Lung (tissue), 12 donors: ENCODE results near the gene STAB1. TPM values are rescaled to one million over a fixed set of nuclear protein-coding genes. Genes with fewer than 3 reads are reported as not detected.
A peak's percentile ranks its signal among the peaks of the same experiment; 100 is the strongest.

Source experiments
- ATAC-seq: fragments of 200-7000 bp; cut with Tn5 transposase; one replicate; pipeline ENCODE4 v1.9.1; 2020; ENCODE audit warnings: moderate number of reproducible peaks; ENCODE audit not compliant: insufficient read depth, low FRiP score
- DNase-seq, 3 donors: peaks; one replicate each; pipeline ENCODE4 v3.0.0-alpha.2; 2013 to 2017
- H3K27ac ChIP-seq, 2 donors: one replicate each; pipeline ENCODE4 v1.5.1; 2013; ENCODE audit warnings: mild to moderate bottlenecking in 2 of 2, moderate library complexity in 2 of 2, control low read depth in 1 of 2, inconsistent platforms in 1 of 2, low read depth in 1 of 2, low read length in 1 of 2
- H3K27me3 ChIP-seq, 3 donors: one replicate each; pipeline ENCODE4 v1.5.1; 2013; ENCODE audit warnings: low read length in 2 of 3; ENCODE audit not compliant: control insufficient read depth in 3 of 3, insufficient read depth in 3 of 3
- H3K36me3 ChIP-seq, 4 donors: one replicate each; pipeline ENCODE4 v1.5.1; 2013; ENCODE audit warnings: low read length in 4 of 4, mild to moderate bottlenecking in 1 of 4, moderate library complexity in 1 of 4; ENCODE audit not compliant: control insufficient read depth in 4 of 4, insufficient read depth in 4 of 4
- H3K4me1 ChIP-seq, 5 donors: one replicate each; pipeline ENCODE4 v1.5.1; 2013; ENCODE audit warnings: low read length in 5 of 5, mild to moderate bottlenecking in 2 of 5, moderate library complexity in 1 of 5; ENCODE audit not compliant: control insufficient read depth in 5 of 5, insufficient read depth in 5 of 5
- H3K4me3 ChIP-seq: one replicate; pipeline ENCODE4 v1.5.1; 2013; ENCODE audit warnings: mild to moderate bottlenecking, control low read depth, moderate library complexity
- H3K9ac ChIP-seq, 2 donors: one replicate each; pipeline ENCODE4 v1.5.1; 2013; ENCODE audit warnings: low read length in 2 of 2, control low read depth in 1 of 2; ENCODE audit not compliant: insufficient read depth in 1 of 2
- H3K9me3 ChIP-seq, 4 donors: one replicate each; pipeline ENCODE4 v1.5.1; 2013; ENCODE audit warnings: low read length in 3 of 4, mild to moderate bottlenecking in 1 of 4, moderate library complexity in 1 of 4; ENCODE audit not compliant: control insufficient read depth in 4 of 4, insufficient read depth in 3 of 4
- WGBS, 2 donors: extraction: QIAGEN DNeasy Blood & Tissue Kit; methylation state at CpG; one replicate each; pipeline ENCODE4 v1.1.7; 2013; 5-methylcytosine and 5-hydroxymethylcytosine counted together
- polyA plus RNA-seq, 2 donors: library from polyadenylated mRNA; stranded (reverse); fragments of 200-250 nt; gene quantifications; one replicate each; pipeline ENCODE4 v1.2.1, GENCODE V29; 2013
- total RNA-seq, 2 donors: library from RNA; depleted of rRNA in 1 of 2; stranded (reverse); fragments of >200 nt in 1 of 2; gene quantifications; one replicate each; pipeline ENCODE4 v1.2.1, GENCODE V29; 2014 to 2021
- TF ChIP-seq, protein P1 (sequence below): IDR thresholded peaks from 2 replicates; pipeline ENCODE4 v1.5.1; 2012; ENCODE audit warnings: mild to moderate bottlenecking; ENCODE audit errors: control extremely low read depth, extremely low read depth
- donor health status: control.
- donor health status: control.
- donor health status: Bipolar disorder and iron deficiency.
- donor health status: healthy.
- donor health status: DM: yes; HTN: yes; CAD: no.

Gene STAB1
- total and polyA plus RNA-seq, 4 donors: 53.1 to 220 (median 193) TPM

DNA sequence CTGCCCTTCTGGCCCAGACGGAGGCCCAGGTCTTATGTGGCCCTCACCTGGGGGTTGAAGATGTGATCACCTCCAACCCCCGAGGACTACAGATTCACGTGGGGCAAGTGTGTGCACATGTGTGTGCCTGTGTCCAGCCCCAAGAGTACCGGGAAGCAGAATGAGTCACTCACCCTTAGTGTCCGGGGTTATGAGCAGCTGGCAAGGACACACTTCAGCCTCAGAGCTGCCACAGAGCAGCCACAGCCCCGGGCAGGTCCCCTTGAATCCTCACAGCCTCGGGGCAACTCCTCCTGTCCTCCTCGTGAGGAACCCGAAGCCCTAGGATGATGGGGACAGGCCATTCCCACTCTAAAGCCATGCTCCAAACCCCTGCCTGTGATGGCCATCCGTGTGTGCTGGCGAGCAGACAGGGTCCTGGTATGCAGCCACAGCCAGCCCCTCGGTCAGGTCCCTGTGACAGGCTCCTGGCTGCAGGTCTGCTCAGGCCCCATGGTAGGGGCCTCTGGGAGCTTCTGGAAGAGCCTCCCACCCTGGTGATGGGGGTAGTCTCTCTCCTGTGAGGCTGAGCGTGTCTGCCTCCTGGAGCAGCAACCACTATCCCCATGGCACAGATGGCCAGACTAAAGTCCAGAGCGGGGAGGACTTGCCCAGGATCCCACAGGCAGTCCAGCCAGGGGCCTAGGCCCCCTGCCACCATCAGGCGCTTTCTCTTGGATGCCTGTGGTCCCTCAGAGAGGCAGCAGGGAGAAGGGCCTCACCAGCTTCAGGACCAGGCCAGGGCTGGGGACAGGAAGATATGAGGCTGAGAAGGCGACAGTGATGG lies 852 bp downstream of the STAB1 start:
- DNase-seq: no peak
- H3K36me3 ChIP-seq: peaks cover 0 to 31% (median 8%) of the 10 kb centered on the region in 4 donors
- peak; percentile 44 for ATAC-seq
- H3K27ac ChIP-seq: peak overlapping the region; percentile 50 to 85
- H3K9ac ChIP-seq: no peak overlapping the region
- H3K9me3 ChIP-seq: no peaks in the 10 kb centered on the region
- peak overlapping the region; percentile 37 for H3K4me3 ChIP-seq
- WGBS, 2 donors: 56 to 66% methylated on average over 16 of the region's 16 CpGs
- TF ChIP-seq, protein P1, sequence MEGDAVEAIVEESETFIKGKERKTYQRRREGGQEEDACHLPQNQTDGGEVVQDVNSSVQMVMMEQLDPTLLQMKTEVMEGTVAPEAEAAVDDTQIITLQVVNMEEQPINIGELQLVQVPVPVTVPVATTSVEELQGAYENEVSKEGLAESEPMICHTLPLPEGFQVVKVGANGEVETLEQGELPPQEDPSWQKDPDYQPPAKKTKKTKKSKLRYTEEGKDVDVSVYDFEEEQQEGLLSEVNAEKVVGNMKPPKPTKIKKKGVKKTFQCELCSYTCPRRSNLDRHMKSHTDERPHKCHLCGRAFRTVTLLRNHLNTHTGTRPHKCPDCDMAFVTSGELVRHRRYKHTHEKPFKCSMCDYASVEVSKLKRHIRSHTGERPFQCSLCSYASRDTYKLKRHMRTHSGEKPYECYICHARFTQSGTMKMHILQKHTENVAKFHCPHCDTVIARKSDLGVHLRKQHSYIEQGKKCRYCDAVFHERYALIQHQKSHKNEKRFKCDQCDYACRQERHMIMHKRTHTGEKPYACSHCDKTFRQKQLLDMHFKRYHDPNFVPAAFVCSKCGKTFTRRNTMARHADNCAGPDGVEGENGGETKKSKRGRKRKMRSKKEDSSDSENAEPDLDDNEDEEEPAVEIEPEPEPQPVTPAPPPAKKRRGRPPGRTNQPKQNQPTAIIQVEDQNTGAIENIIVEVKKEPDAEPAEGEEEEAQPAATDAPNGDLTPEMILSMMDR: no peak
- no peaks in the 10 kb centered on the region for H3K27me3 ChIP-seq
- H3K4me1 ChIP-seq: peaks cover 0 to 39% (median 0%) of the 10 kb centered on the region in 5 donors

DNA sequence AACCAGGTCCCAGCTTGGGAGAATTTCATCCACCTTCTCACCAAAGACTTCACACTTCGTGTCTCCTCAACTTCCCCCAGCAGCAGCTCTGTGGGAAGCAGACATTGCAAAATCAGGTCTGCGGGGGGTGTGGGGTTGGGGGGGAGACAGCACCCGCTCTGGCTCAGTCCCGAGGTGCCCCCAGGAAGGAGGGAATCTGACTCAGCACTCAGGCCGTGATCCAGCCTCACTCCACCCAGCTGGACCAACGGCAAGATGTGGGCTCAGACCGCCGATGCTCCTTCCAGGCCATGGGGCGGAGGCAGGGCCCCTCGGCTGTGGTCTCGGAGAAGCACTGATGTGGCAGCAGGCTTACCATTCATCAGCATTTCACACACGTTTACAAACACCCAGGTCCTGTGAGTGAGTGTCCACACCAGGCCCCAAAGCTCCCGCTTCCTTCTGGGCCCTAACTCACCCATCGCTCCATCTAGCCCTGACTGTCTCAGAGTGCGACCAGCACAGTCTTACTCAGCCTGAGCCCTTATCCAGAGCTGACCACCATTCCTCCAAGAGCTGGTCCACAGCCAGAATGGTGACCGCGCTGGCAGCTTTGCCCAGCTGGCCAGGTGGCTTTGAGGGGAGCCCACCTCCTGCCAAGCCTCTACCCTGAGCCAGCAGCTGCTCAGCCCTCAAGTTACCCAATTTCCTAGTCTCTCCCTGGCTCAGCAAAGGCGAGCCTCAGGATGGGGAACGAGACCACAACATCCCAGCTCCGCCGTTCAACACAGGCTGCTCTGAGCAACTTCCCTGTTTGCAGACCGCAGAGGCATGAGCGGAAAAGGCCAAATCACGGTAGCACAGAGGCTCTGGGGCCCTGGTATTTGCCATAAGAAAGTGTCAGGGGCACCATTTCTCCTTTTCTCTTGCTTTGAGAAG lies 3.3 kb downstream of the STAB1 start:
- Histone ChIP-seq H3K27me3 (no peaks in the 10 kb centered on the region), H3K9me3 (no peaks in the 10 kb centered on the region), H3K27ac (peak overlapping the region in 1 of 2 donors; percentile 34), H3K9ac (no peak overlapping the region), H3K4me1 (peaks cover 0 to 20% (median 0%) of the 10 kb centered on the region in 5 donors), H3K4me3 (no peak overlapping the region), H3K36me3 (peaks cover 0 to 10% (median 0%) of the 10 kb centered on the region in 4 donors)
- DNase-seq (peak in 1 of 3 donors; percentile 35), ATAC-seq (no peak)
- 21 to 64% methylated on average over 24 of the region's 24 CpGs for WGBS, 2 donors
- TF ChIP-seq, protein P1: no peak

DNA sequence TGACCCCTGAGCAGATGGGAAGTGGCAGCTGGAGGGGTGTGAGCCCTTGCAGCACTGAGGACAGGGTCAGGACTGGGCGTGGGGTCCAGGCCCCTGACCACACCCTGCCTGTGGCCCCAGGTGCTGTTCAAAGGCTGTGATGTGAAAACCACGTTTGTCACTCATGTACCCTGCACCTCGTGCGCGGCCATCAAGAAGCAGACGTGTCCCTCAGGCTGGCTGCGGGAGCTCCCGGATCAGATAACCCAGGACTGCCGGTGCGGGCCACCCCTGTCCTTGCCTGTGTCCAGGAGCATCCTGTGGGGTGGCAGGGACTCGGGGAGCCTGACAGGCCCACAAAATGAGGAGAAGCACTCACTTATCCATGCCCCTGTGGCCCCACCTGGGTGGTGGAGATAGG lies 5.9 kb downstream of the STAB1 start:
- DNase-seq (no peak), ATAC-seq (no peak)
- no peak overlapping the region for H3K4me3 ChIP-seq
- WGBS, 2 donors: 87 to 89% methylated on average over 11 of the region's 11 CpGs
- H3K4me1 ChIP-seq: peaks cover 0 to 4% (median 0%) of the 10 kb centered on the region in 5 donors
- TF ChIP-seq, protein P1: no peak
- no peaks in the 10 kb centered on the region for H3K9me3 ChIP-seq
- peaks cover 0 to 9% (median 0%) of the 10 kb centered on the region in 4 donors for H3K36me3 ChIP-seq
- no peak overlapping the region for H3K9ac ChIP-seq
- no peaks in the 10 kb centered on the region for H3K27me3 ChIP-seq
- no peak overlapping the region for H3K27ac ChIP-seq
